H9 (cell line): Measurements from ENCODE around the gene ERC1. TPM values are rescaled to one million over a fixed set of nuclear protein-coding genes. Genes with fewer than 3 reads are reported as not detected.
"Not testable (repeated sequence)": the region's sequence is repeated elsewhere in the genome, so short reads cannot be mapped to it uniquely, and the experiment has no call there.

ENCODE experiments used
- DNase-seq: peaks from one replicate; pipeline ENCODE4 v3.0.0-alpha.2; 2017
- H2AFZ ChIP-seq: one replicate; pipeline ENCODE4 v1.6.1; 2013; ENCODE audit warnings: mild to moderate bottlenecking, low read length, control low read depth, moderate library complexity
- H2AK5ac ChIP-seq: 2 replicates; pipeline ENCODE4 v1.6.1; 2013; ENCODE audit warnings: low read length, control low read depth, mixed read lengths; ENCODE audit not compliant: insufficient read length
- H2BK120ac ChIP-seq: one replicate; pipeline ENCODE4 v1.6.1; 2013; ENCODE audit warnings: low read depth, mild to moderate bottlenecking, low read length, control low read depth, inconsistent platforms; ENCODE audit not compliant: poor library complexity, severe bottlenecking
- H2BK12ac ChIP-seq: 2 replicates; pipeline ENCODE4 v1.6.1; 2013; ENCODE audit warnings: low read length, control low read depth, mixed read lengths, low read depth; ENCODE audit not compliant: insufficient read length
- H2BK15ac ChIP-seq: 2 replicates; pipeline ENCODE4 v1.6.1; 2013; ENCODE audit warnings: low read depth, low read length, control low read depth
- H2BK20ac ChIP-seq: one replicate; pipeline ENCODE4 v1.6.1; 2013; ENCODE audit warnings: low read depth, mild to moderate bottlenecking, low read length, control low read depth, inconsistent platforms; ENCODE audit not compliant: poor library complexity, severe bottlenecking
- H2BK5ac ChIP-seq: 2 replicates; pipeline ENCODE4 v1.6.1; 2013; ENCODE audit warnings: low read length, control low read depth, mixed read lengths; ENCODE audit not compliant: insufficient read length
- H3K14ac ChIP-seq: 2 replicates; pipeline ENCODE4 v1.6.1; 2013; ENCODE audit warnings: low read length, control low read depth; ENCODE audit not compliant: insufficient read depth
- H3K18ac ChIP-seq: 2 replicates; pipeline ENCODE4 v1.6.1; 2013; ENCODE audit warnings: low read depth, mild to moderate bottlenecking, mixed read lengths, low read length, control low read depth; ENCODE audit not compliant: insufficient read length
- H3K23ac ChIP-seq: 2 replicates; pipeline ENCODE4 v1.6.1; 2013; ENCODE audit warnings: low read length, control low read depth, mixed read lengths, low read depth; ENCODE audit not compliant: insufficient read length
- H3K23me2 ChIP-seq: 2 replicates; pipeline ENCODE4 v1.6.1; 2013; ENCODE audit warnings: low read depth, mild to moderate bottlenecking, mixed read lengths, low read length, control low read depth; ENCODE audit not compliant: insufficient read length, poor library complexity, severe bottlenecking
- H3K27ac ChIP-seq: 2 replicates; pipeline ENCODE4 v1.5.1; 2013; ENCODE audit warnings: low read length, control low read depth, mixed read lengths, low read depth; ENCODE audit not compliant: insufficient read length
- H3K27me3 ChIP-seq: 2 replicates; pipeline ENCODE4 v1.6.1; 2013; ENCODE audit warnings: low read length, control low read depth, inconsistent platforms; ENCODE audit not compliant: insufficient read depth
- H3K4ac ChIP-seq: 2 replicates; pipeline ENCODE4 v1.6.1; 2013; ENCODE audit warnings: low read depth, mild to moderate bottlenecking, control low read depth, inconsistent platforms, low read length, moderate library complexity
- H3K4me1 ChIP-seq: 2 replicates; pipeline ENCODE4 v1.6.1; 2013; ENCODE audit warnings: low read length, control low read depth, inconsistent platforms; ENCODE audit not compliant: insufficient read depth
- H3K4me2 ChIP-seq: 2 replicates; pipeline ENCODE4 v1.6.1; 2013; ENCODE audit warnings: low read length, control low read depth, mixed read lengths; ENCODE audit not compliant: insufficient read length, insufficient read depth
- H3K56ac ChIP-seq: 2 replicates; pipeline ENCODE4 v1.6.1; 2013; ENCODE audit warnings: low read depth, mild to moderate bottlenecking, mixed read lengths, low read length, control low read depth; ENCODE audit not compliant: insufficient read length
- H3K79me1 ChIP-seq: 2 replicates; pipeline ENCODE4 v1.6.1; 2013; ENCODE audit warnings: low read depth, mild to moderate bottlenecking, moderate library complexity, low read length, control low read depth, inconsistent platforms; ENCODE audit not compliant: insufficient read depth, poor library complexity, severe bottlenecking
- H3K79me2 ChIP-seq: 2 replicates; pipeline ENCODE4 v1.6.1; 2013; ENCODE audit warnings: low read length, control low read depth, inconsistent platforms; ENCODE audit not compliant: insufficient read depth
- H3K9ac ChIP-seq: 2 replicates; pipeline ENCODE4 v1.6.1; 2013; ENCODE audit warnings: low read length, control low read depth, mixed read lengths; ENCODE audit not compliant: insufficient read length; ENCODE audit errors: extremely low read depth
- H3K9me3 ChIP-seq: one replicate; pipeline ENCODE4 v1.6.1; 2013; ENCODE audit warnings: low read depth, low read length, inconsistent platforms; ENCODE audit not compliant: control insufficient read depth
- H3T11ph ChIP-seq: one replicate; pipeline ENCODE4 v1.6.1; 2013; ENCODE audit warnings: mild to moderate bottlenecking, low read length, control low read depth, inconsistent platforms
- H4K20me1 ChIP-seq: one replicate; pipeline ENCODE4 v1.6.1; 2013; ENCODE audit not compliant: control insufficient read depth, insufficient read length, insufficient read depth
- H4K5ac ChIP-seq: 2 replicates; pipeline ENCODE4 v1.6.1; 2013; ENCODE audit warnings: low read depth, mild to moderate bottlenecking, mixed read lengths, low read length, control low read depth; ENCODE audit not compliant: insufficient read length
- H4K8ac ChIP-seq: replicated peaks from 2 replicates; pipeline ENCODE4 v1.6.1; 2013; ENCODE audit warnings: low read length, control low read depth, mixed read lengths, low read depth; ENCODE audit not compliant: insufficient read length
- H4K91ac ChIP-seq: 2 replicates; pipeline ENCODE4 v1.6.1; 2013; ENCODE audit warnings: low read depth, mild to moderate bottlenecking, moderate library complexity, mixed read lengths, low read length, control low read depth; ENCODE audit not compliant: insufficient read length
- H3K27ac Mint-ChIP-seq, 3 experiments: 2 replicates in 2 of 3; 3 replicates in 1 of 3; pipeline ENCODE4 v1.8.0; 2020 to 2021; ENCODE audit warnings: mixed read lengths in 3 of 3, mild to moderate bottlenecking in 1 of 3, moderate library complexity in 1 of 3
- H3K27me3 Mint-ChIP-seq: 2 replicates; pipeline ENCODE4 v1.8.0; 2021; ENCODE audit warnings: low read depth, mild to moderate bottlenecking, moderate library complexity, mixed read lengths
- H3K36me3 Mint-ChIP-seq, 3 experiments: 2 replicates in 2 of 3; 3 replicates in 1 of 3; pipeline ENCODE4 v1.8.0; 2020 to 2021; ENCODE audit warnings: low read depth in 3 of 3, mixed read lengths in 3 of 3; ENCODE audit not compliant: insufficient read depth in 1 of 3
- H3K4me1 Mint-ChIP-seq, 2 experiments: 2 replicates each; pipeline ENCODE4 v1.8.0; 2020; ENCODE audit warnings: mixed read lengths in 2 of 2
- H3K4me3 Mint-ChIP-seq, 2 experiments: 2 replicates in 1 of 2; 3 replicates in 1 of 2; pipeline ENCODE4 v1.8.0; 2020 to 2021; ENCODE audit warnings: mild to moderate bottlenecking in 2 of 2, mixed read lengths in 2 of 2, moderate library complexity in 1 of 2
- H3K9me3 Mint-ChIP-seq, 2 experiments: 2 replicates in 1 of 2; 3 replicates in 1 of 2; pipeline ENCODE4 v1.8.0; 2020; ENCODE audit warnings: mild to moderate bottlenecking in 2 of 2, mixed read lengths in 2 of 2, moderate library complexity in 1 of 2
- WGBS: extraction: QIAGEN DNeasy Blood & Tissue Kit; methylation state at CpG from one replicate; pipeline ENCODE4 v1.1.7; 2013; ENCODE audit warnings: missing lambda C conversion rate, low lambda C conversion rate, mixed read lengths; ENCODE audit not compliant: insufficient read length; ENCODE audit errors: extremely low coverage; 5-methylcytosine and 5-hydroxymethylcytosine counted together
- total RNA-seq: library from RNA; stranded (reverse); gene quantifications from 2 replicates; pipeline ENCODE4 v1.2.1, GENCODE V29; 2021
- TF ChIP-seq, protein P1 (sequence below): fragments of 200-600 bp; sonication (generic); conservative IDR thresholded peaks from 3 replicates; pipeline ENCODE4 v1.8.0; 2021; ENCODE audit warnings: antibody characterized with exemption, mild to moderate bottlenecking

Gene ERC1
- total RNA-seq, 1 experiment from 2014 or later, result 51.2 TPM

DNA sequence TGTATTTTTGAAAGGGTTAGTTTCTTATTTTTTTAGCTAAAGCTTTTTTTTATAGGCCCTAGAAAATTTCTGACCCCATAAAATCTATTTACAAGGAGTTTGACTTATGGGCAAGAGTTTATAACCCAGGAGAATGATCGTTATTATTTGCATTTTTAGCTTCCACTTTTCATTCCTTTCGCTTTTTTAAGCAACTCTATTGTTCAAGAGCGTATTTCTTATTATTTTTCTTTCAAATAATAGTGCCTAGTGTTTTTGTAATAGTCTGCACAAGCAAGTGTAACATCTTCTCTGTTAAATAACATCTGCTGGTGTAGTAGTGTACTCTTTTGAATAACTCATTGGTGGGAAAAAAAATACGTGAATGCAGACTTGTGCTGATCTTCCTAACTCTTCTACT lies 216.3 kb downstream of the ERC1 start:
- no peaks in the 10 kb centered on the region for H3K36me3 Mint-ChIP-seq
- Histone ChIP-seq H2BK120ac (no peak overlapping the region), H3K27me3 (no peaks in the 10 kb centered on the region), H3K4ac (no peak overlapping the region), H2AFZ (no peak overlapping the region), H4K91ac (no peak overlapping the region), H3T11ph (no peak overlapping the region), H3K18ac (no peak overlapping the region), H3K79me1 (no peaks in the 10 kb centered on the region), H3K27ac (no peak overlapping the region), H3K4me1 (no peaks in the 10 kb centered on the region; the same call in 1 of the 2 replicates), H3K14ac (no peak overlapping the region), H3K9ac (no peak overlapping the region), H3K4me2 (no peak overlapping the region), H3K56ac (no peak overlapping the region), H2AK5ac (no peak overlapping the region), H2BK20ac (no peak overlapping the region), H4K5ac (no peak overlapping the region), H3K79me2 (no peaks in the 10 kb centered on the region), H2BK15ac (no peak overlapping the region), H4K20me1 (no peaks in the 10 kb centered on the region), H2BK12ac (no peak overlapping the region), H3K23ac (no peak overlapping the region), H3K9me3 (no peaks in the 10 kb centered on the region), H2BK5ac (no peak overlapping the region), H3K23me2 (no peaks in the 10 kb centered on the region), H4K8ac (no peak overlapping the region)
- H3K27me3 Mint-ChIP-seq, result no peaks in the 10 kb centered on the region
- H3K9me3 Mint-ChIP-seq, result no peaks in the 10 kb centered on the region
- no peak overlapping the region; a peak in 1 of 7 replicates for H3K27ac Mint-ChIP-seq
- TF ChIP-seq, protein P1, sequence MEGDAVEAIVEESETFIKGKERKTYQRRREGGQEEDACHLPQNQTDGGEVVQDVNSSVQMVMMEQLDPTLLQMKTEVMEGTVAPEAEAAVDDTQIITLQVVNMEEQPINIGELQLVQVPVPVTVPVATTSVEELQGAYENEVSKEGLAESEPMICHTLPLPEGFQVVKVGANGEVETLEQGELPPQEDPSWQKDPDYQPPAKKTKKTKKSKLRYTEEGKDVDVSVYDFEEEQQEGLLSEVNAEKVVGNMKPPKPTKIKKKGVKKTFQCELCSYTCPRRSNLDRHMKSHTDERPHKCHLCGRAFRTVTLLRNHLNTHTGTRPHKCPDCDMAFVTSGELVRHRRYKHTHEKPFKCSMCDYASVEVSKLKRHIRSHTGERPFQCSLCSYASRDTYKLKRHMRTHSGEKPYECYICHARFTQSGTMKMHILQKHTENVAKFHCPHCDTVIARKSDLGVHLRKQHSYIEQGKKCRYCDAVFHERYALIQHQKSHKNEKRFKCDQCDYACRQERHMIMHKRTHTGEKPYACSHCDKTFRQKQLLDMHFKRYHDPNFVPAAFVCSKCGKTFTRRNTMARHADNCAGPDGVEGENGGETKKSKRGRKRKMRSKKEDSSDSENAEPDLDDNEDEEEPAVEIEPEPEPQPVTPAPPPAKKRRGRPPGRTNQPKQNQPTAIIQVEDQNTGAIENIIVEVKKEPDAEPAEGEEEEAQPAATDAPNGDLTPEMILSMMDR, result no peak
- H3K4me3 Mint-ChIP-seq, result no peak overlapping the region
- no peak for DNase-seq
- WGBS, result no CpG with 5 or more reads among the region's 4 CpGs
- peaks cover 8 to 14% of the 10 kb centered on the region in 2 experiments for H3K4me1 Mint-ChIP-seq

DNA sequence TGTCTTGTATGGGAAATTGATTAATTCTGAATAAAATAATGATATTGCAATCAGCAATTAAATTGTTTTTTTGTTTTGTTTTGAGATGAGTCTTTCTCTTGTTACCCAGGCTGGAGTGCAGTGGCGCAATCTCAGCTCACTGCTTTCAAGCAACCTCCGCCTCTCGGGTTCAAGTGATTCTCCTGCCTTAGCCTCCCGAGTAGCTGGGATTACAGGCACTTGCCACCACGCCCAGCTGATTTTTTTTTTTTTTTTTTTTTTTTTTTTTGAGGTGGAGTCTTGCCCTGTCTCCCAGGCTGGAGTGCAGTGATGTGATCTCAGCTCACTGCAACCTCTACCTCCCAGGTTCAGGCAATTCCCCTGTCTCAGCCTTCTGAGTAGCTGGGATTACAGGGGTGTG lies 217.7 kb downstream of the ERC1 start:
- not testable (repeated sequence) for H2BK15ac ChIP-seq, H3K27me3 Mint-ChIP-seq, H3K9me3 Mint-ChIP-seq, H3K14ac ChIP-seq, H3K18ac ChIP-seq, H3K27me3 ChIP-seq, H3K79me2 ChIP-seq, H2BK120ac ChIP-seq, H2AK5ac ChIP-seq, DNase-seq, H3K4me2 ChIP-seq, H3K4me3 Mint-ChIP-seq, H4K20me1 ChIP-seq, H3K9me3 ChIP-seq, H3K36me3 Mint-ChIP-seq, H3K4ac ChIP-seq, H3K23ac ChIP-seq, H4K8ac ChIP-seq, H2AFZ ChIP-seq, H4K91ac ChIP-seq, H2BK20ac ChIP-seq, H3K79me1 ChIP-seq, H4K5ac ChIP-seq, H3K23me2 ChIP-seq, H3K4me1 ChIP-seq, H2BK5ac ChIP-seq, H3T11ph ChIP-seq, H2BK12ac ChIP-seq, H3K27ac ChIP-seq, H3K27ac Mint-ChIP-seq, H3K56ac ChIP-seq, H3K9ac ChIP-seq
- no CpG with 5 or more reads among the region's 5 CpGs for WGBS
- peaks cover 10 to 23% of the 10 kb centered on the region in 2 experiments for H3K4me1 Mint-ChIP-seq
